ENCODE results near the gene RCAN2. TPM values are rescaled to one million over a fixed set of nuclear protein-coding genes. Genes with fewer than 3 reads are reported as not detected.

RCAN2 gene
- total RNA-seq, 6 experiments from 2014 or later: 0.06 to 1.00 (median 0.31) TPM; not detected in 2

DNA sequence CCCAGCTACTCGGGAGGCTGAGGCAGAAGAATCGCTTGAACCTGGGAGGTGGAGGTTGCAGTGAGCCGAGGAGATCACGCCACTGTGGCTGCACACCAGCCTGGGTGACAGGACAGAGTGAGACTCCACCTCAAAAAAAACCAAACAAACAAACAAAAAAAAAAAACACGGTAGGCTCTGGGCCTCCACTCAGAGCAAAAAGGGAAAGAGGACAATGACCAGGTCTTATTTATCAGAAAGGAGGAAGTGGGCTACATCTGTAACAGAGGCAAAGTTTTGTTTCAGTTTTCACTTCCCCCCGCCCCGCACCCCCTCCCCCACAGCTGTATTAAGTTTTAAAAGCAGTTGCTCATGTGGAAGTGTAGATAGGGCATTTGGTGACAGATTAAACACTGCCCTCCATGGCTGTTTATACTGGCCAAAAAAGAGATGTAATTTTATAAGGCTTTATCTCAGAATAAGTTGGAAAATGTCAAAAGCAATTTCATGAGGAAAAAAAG lies 114.6 kb downstream of the RCAN2 start:
- no peak for TF ChIP-seq CTCF (IDR thresholded peaks at IDR 0.05)
- no peaks in the 10 kb centered on the region for H3K4me1 Mint-ChIP-seq (ENCODE audit: low read depth)
- peaks cover 1% of the 10 kb centered on the region; the same call in 1 of the 2 replicates for H3K27me3 Mint-ChIP-seq (ENCODE audit: insufficient read depth)
- H3K4me3 Mint-ChIP-seq: no peak overlapping the region
- no peak for DNase-seq
- H3K36me3 Mint-ChIP-seq (ENCODE audit: low read depth): no peaks in the 10 kb centered on the region
- no peak overlapping the region for H3K27ac Mint-ChIP-seq
- H3K9me3 Mint-ChIP-seq: no peaks in the 10 kb centered on the region; the same call in none of the 2 replicates

DNA sequence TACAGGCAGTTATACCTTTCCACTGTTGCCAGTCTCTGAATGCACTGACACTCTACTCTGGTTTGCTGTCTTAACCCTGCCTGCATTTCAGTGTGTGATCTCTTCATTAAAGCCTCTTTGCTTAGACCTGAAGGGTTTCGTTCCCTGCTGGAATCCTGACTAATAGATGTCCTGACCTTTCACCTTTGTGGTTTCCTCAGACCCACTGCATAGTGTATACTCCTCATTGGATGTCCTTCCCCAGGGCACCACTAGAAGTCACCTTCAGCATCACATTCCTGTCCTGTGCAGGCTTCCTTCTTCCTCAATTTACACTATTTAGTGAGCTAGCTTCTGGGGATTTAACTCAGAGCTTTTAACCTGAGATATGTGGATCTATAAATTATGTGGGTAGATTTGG lies 120.6 kb downstream of the RCAN2 start:
- no peak overlapping the region for H3K4me3 Mint-ChIP-seq
- H3K27ac Mint-ChIP-seq: no peak overlapping the region
- peaks cover 3% of the 10 kb centered on the region for H3K27me3 Mint-ChIP-seq (ENCODE audit: insufficient read depth)
- DNase-seq: no peak
- no peak for TF ChIP-seq CTCF (IDR thresholded peaks at IDR 0.05)
- H3K36me3 Mint-ChIP-seq (ENCODE audit: low read depth): no peaks in the 10 kb centered on the region
- H3K4me1 Mint-ChIP-seq (ENCODE audit: low read depth): no peaks in the 10 kb centered on the region
- H3K9me3 Mint-ChIP-seq: peaks cover 18% of the 10 kb centered on the region

DNA sequence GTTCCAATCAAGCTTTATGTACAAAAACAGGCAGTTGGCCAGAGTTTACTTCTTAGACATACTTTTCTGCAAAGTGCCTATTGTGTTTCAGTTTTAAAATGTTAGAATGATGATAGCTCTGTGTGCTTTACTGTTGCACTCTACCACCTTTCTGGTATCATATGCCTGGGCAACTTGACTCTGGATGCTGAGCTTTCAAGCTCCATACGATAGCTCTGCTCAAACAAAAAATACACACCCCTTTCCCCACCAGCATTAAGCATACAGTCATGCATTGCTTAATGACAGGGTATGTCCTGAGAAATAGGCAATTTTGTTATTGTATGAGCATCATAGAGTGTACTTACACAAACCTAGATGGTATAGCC lies 123.1 kb downstream of the RCAN2 start:
- Mint-ChIP-seq H3K36me3 (ENCODE audit: low read depth) (no peaks in the 10 kb centered on the region), H3K4me3 (no peak overlapping the region), H3K4me1 (ENCODE audit: low read depth) (no peaks in the 10 kb centered on the region), H3K27me3 (ENCODE audit: insufficient read depth) (peaks cover 7% of the 10 kb centered on the region), H3K9me3 (peaks cover 29% of the 10 kb centered on the region), H3K27ac (no peak overlapping the region)
- no peak for TF ChIP-seq CTCF (IDR thresholded peaks at IDR 0.05)
- DNase-seq: no peak

DNA sequence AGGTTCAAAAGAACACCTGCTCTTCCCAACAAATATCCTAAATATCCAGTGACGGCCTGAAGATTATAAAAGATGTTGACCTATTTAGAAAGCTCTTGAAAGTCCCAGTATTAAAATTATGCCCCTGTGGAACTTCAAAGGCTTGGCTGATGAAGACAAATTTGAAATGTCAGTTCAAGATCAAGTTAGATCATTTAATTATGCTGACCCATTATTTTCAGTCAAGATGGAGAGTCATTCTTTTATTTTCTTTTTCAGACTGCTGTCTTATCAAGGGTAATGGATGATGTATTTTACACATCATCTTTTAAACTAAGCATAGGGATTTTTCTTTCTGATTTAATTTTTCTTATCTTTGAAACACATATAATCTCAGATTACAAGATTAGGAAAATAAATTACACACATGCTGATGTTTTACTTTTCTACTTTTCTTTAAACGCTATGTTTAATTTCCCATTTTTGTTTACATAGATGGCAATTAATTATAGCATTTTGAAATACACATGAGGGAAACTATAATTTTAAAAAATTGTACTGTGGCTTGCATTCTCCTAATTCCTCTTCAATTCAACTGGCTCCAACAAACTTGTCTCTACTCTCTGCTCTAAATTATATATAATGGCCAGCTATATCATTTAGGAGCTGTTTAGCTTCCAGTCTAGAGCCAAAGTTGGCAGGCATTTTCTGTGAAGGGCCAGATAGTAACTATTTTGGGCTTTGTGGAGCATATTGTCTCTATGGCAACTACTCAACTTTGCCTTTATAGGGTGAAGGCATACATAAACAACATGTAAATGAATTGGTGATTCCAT lies 123.7 kb downstream of the RCAN2 start:
- no peaks in the 10 kb centered on the region for H3K36me3 Mint-ChIP-seq (ENCODE audit: low read depth)
- H3K9me3 Mint-ChIP-seq: peaks cover 29% of the 10 kb centered on the region
- H3K4me3 Mint-ChIP-seq: no peak overlapping the region
- no peak for DNase-seq
- peaks cover 7% of the 10 kb centered on the region for H3K27me3 Mint-ChIP-seq (ENCODE audit: insufficient read depth)
- no peak for TF ChIP-seq CTCF (IDR thresholded peaks at IDR 0.05)
- H3K4me1 Mint-ChIP-seq (ENCODE audit: low read depth): no peaks in the 10 kb centered on the region
- H3K27ac Mint-ChIP-seq: no peak overlapping the region

DNA sequence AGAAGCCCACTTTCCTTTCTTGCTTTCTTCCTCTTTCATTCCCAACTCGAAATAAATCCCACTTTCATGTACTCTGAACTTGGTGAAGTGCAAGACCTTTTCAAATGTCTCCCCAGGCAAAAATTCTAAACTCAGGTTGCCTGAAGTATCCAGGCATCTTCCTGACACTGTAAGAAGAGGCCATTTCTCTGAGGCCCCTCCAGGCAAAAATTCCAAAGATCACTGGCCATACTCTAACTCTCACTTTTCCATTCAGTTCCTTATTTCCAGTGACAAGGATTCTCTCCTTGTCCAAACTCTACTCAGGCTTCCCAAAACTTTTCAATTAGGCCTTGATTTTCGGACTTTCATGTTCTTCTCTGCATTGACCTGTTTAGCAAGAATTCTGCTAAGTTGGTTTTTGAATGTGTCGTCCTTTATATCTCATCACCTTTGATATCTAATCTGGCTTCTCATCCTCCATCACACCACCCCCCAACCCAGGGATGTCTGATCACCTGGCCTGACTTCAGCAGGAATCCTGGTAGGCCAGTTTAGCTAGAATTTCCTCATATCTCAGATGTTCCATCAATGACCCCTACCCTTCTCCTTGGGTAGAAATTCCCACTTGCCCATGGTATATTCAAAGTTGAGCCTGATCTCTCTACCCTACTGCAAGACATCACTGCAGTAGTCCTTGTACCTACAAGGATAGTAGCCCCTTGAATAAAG lies 124.9 kb downstream of the RCAN2 start:
- no peaks in the 10 kb centered on the region for H3K36me3 Mint-ChIP-seq (ENCODE audit: low read depth)
- no peaks in the 10 kb centered on the region for H3K4me1 Mint-ChIP-seq (ENCODE audit: low read depth)
- H3K27me3 Mint-ChIP-seq (ENCODE audit: insufficient read depth): peaks cover 7% of the 10 kb centered on the region
- H3K4me3 Mint-ChIP-seq: no peak overlapping the region
- no peak overlapping the region for H3K27ac Mint-ChIP-seq
- DNase-seq: no peak
- no peak for TF ChIP-seq CTCF (IDR thresholded peaks at IDR 0.05)
- peaks cover 29% of the 10 kb centered on the region for H3K9me3 Mint-ChIP-seq
